OCI-LY3 (cell line): ENCODE data around the gene HECTD4.
"Not testable (repeated sequence)": the region's sequence is repeated elsewhere in the genome, so short reads cannot be mapped to it uniquely, and the experiment has no call there.

ENCODE experiments used
- CTCF ChIP-seq: fragments of 200-600, 300-600 bp; sonication (generic); IDR thresholded peaks from 2 replicates; pipeline ENCODE4 v1.5.1; 2014; ENCODE audit warnings: antibody characterized with exemption, low read length, low read depth
- EZH2phosphoT487 ChIP-seq: fragments of 200-600 bp; shearing (Covaris generic); IDR thresholded peaks from 2 replicates; pipeline ENCODE4 v1.6.1; 2018; ENCODE audit warnings: antibody characterized with exemption, mixed run types, low read depth

- not testable (repeated sequence) for TF ChIP-seq CTCF, EZH2phosphoT487
These were observed 161.6 kb downstream of the HECTD4 start for GRCh38 chr12:112220628-112221027.
